Stimulated activated CD4-positive, alpha-beta T cell treated with anti-CD3 and anti-CD28 coated beads, Interleukin-1b, Interleukin-23, amount 100 ng/mL, for 1 hour (primary cell): Measurements from ENCODE around the gene KIR2DL4.
"Not testable (repeated sequence)": the region's sequence is repeated elsewhere in the genome, so short reads cannot be mapped to it uniquely, and the experiment has no call there.

Experiments
- DNase-seq, 2 donors: peaks; one replicate each; pipeline ENCODE4 v3.0.0-alpha.2; 2020; ENCODE audit warnings: low read depth in 2 of 2

The KIR2DL4 gene

GRCh38 chr19:54804571-54804970 lies 1.2 kb downstream of the KIR2DL4 start:
- DNase-seq, result no peak

DNA sequence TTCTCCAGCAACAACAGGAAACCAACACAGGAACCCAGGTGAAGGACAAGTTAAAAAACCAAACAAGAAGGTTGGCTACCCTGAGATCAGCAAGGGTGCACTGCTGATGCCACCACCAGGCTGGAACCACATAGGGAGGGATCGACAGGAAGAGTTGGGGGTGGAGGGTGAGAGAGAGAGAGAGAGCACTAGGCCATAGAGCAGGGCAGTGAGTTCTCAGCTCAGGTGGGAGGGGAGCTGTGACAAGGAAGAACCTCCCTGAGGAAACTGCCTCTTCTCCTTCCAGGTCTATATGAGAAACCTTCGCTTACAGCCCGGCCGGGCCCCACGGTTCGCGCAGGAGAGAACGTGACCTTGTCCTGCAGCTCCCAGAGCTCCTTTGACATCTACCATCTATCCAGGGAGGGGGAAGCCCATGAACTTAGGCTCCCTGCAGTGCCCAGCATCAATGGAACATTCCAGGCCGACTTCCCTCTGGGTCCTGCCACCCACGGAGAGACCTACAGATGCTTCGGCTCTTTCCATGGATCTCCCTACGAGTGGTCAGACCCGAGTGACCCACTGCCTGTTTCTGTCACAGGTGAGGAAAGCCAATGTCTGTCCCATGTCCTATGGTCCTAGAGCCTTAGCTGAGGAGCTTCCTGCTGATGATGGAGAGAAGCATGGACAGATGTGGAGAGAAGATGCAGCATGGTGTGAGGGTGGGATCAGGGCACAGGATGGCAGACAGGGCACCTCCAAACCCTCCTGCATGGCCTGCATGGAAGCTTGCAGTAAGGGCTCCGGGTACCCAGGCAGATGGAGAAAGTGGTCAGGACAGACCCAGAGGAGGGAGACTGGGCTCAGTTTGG lies 2.5 kb downstream of the KIR2DL4 start:
- DNase-seq, result no peak

GRCh38 chr19:54806516-54806838 lies 3.1 kb downstream of the KIR2DL4 start:
- DNase-seq, result no peak

- not testable (repeated sequence) for DNase-seq
Measured at GRCh38 chr19:54814571-54814970, 11.2 kb downstream of the KIR2DL4 start.

DNA sequence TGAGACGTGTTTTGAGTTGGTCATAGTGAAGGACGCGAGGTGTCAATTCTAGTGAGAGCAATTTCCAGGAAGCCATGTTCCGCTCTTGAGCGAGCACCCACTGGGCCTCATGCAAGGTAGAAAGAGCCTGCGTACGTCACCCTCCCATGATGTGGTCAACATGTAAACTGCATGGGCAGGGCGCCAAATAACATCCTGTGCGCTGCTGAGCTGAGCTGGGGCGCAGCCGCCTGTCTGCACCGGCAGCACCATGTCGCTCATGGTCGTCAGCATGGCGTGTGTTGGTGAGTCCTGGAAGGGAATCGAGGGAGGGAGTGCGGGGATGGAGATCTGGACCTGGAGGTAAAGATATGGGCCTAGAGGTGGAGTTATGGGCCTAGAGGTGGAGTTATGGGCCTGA lies 12.8 kb downstream of the KIR2DL4 start, which contains the start of gene KIR3DL1:
TSS of gene KIR3DL1 (plus strand) at position 218 of the 400 bp plus-strand sequence.
- DNase-seq, result not testable (repeated sequence)

- no peak for DNase-seq
Measured at GRCh38 chr19:54817670-54818536, 14.5 kb downstream of the KIR2DL4 start.

DNA sequence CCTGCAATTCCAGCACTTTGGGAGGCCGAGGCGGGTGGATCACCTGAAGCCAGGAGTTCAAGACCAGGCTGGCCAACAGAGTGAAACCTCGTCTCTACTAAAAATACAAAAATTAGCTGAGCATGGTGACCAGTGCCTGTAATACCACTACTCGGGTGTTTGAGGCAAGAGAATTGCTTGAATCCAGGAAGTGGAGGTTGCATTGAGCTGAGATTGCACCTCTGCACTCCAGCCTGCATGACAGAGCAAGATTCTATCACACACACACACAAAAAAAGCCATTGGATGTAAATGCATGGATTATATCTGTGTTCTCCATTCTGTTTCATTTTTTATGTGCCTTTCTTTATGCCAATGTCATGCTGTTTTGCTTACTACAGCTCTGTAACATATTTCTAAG lies 21.0 kb downstream of the KIR2DL4 start:
- not testable (repeated sequence) for DNase-seq

- not testable (repeated sequence) for DNase-seq
Measured at GRCh38 chr19:54825326-54825725, 21.9 kb downstream of the KIR2DL4 start.

DNA sequence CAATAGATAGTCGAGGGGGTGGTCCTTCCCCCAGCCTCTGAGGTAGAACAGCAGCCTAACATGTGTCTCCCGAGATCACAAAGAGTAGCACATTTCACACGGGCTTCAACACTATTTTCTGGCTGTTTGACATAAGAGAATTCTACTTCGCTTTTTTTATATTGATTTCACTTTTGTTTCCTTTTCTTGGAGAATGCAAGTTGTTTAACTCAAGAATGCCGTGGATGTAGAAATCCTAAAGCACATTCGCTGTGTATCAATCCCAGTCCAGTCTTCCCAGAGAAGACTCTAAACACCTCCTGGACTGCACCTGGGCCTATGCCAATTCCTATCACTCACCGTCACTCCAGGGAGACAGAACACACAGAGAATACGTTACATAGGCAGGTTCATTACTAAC lies 24.7 kb downstream of the KIR2DL4 start:
- DNase-seq, result not testable (repeated sequence)

GRCh38 chr19:54832496-54832895 lies 29.1 kb downstream of the KIR2DL4 start, which contains the start of gene KIR2DS4:
Gene KIR2DS4, plus strand, starts transcription at chr19:54832676.
- DNase-seq, result not testable (repeated sequence)

DNA sequence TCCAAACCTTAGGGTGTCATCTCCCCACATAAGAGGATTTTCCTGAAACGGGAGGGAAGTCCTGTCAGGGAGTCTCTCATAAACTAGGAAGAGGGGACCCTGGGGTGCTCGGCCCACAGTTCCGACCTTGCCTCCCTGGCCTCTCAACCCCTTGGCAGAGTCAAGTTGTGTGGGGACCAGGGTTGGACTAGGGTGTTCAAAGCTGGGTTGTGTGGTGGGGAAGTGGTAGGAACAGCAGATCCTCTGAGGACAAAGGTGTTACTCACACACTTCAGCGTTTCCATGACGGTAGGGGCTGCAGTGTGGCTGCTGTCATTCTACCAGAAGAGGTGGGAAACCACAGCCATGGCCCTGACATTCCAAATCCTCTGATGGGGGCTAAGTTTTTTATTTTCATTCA lies 31.7 kb downstream of the KIR2DL4 start:
- DNase-seq, result not testable (repeated sequence)

- not testable (repeated sequence) for DNase-seq
Measured at GRCh38 chr19:54837522-54837921, 34.1 kb downstream of the KIR2DL4 start.

- DNase-seq, result not testable (repeated sequence)
Measured at GRCh38 chr19:54843171-54843570, 39.8 kb downstream of the KIR2DL4 start.

- not testable (repeated sequence) for DNase-seq
Measured at GRCh38 chr19:54850061-54850640, 46.7 kb downstream of the KIR2DL4 start, which contains the start of gene KIR3DL2. Gene KIR3DL2, plus strand, starts transcription at chr19:54850443. Its CDS starts 33 bp downstream, at chr19:54850476.

GRCh38 chr19:54850930-54851329 lies 47.5 kb downstream of the KIR2DL4 start:
- DNase-seq, result no peak

DNA sequence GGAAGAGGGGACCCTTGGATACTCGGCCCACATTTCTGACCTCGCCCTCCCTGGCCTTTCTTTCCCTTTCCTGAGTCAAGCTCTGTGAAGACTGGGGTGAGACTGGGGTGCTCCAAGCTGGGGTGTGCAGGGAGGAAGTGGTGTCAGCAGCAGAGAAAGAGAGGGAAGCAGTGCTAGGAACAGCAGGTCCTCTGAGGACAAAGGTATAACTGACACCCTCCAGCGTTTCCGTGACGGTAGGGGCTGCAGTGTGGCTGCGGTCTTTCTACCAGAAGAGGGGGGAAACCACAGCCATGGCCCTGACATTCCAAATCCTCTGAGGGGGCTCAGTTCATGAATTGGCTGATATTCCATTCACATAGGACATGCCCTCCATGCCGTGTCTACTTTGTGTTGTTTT lies 47.9 kb downstream of the KIR2DL4 start:
- DNase-seq, result no peak

DNA sequence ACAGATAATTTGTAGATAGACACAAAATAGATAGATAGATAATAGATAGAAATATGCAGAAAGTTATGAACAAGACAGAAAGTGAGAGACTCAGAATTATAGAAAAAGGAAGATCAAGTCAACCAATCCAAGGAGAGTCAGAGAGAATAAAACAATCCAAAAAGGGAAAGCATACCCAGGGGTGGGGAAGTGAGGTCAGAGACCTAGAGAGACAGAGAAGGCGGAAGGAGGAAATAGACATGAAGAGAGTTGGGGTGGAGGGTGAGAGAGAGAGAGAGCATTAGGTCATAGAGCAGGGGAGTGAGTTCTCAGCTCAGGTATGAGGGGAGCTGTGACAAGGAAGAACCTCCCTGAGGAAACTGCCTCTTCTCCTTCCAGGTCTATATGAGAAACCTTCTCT lies 51.8 kb downstream of the KIR2DL4 start:
- not testable (repeated sequence) for DNase-seq

DNA sequence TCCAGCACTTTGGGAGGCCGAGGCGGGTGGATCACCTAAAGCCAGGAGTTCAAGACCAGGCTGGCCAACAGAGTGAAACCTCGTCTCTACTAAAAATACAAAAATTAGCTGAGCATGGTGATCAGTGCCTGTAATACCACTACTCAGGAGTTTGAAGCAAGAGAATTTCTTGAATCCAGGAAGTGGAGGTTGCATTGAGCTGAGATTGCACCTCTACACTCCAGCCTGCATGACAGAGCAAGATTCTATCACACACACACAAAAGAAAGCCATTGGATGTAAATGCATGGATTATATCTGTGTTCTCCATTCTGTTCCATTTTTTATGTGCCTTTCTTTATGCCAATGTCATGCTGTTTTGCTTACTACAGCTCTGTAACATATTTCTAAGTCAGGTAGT lies 55.1 kb downstream of the KIR2DL4 start:
- DNase-seq, result not testable (repeated sequence)

- DNase-seq, result not testable (repeated sequence)
Measured at GRCh38 chr19:54859421-54859820, 56.0 kb downstream of the KIR2DL4 start.

- not testable (repeated sequence) for DNase-seq
Measured at GRCh38 chr19:54863459-54863858, 60.0 kb downstream of the KIR2DL4 start.
